ENCODE results near the gene ADGRB3.

ADGRB3 gene

GRCh38 chr6:69105288-69105687 is 470.2 kb downstream of the ADGRB3 start:
- Histone ChIP-seq H3K18ac (ENCODE audit: low read depth in 1 of 2, low read length in 2 of 2) (no peak overlapping the region), H3K27ac (ENCODE audit: low read length, poor library complexity, severe bottlenecking) (peak overlapping the region; percentile 63), H2BK15ac (ENCODE audit: low read depth, poor library complexity, severe bottlenecking) (no peak overlapping the region), H3K27me3 (ENCODE audit: control insufficient read depth in 1 of 2, insufficient read depth in 1 of 2, low read length in 2 of 2) (no peaks in the 10 kb centered on the region), H3K9me3 (ENCODE audit: control insufficient read depth, low read length) (no peaks in the 10 kb centered on the region), H2BK120ac (ENCODE audit: low read depth, low read length) (no peak overlapping the region), H2BK5ac (ENCODE audit: low read depth, low read length, poor library complexity, severe bottlenecking) (no peak overlapping the region), H3K4ac (ENCODE audit: low read depth in 1 of 2, low read length in 2 of 2) (no peak overlapping the region), H3K9ac (ENCODE audit: low read length) (no peak overlapping the region), H4K91ac (ENCODE audit: low read length) (no peak overlapping the region), H3K4me3 (ENCODE audit: insufficient read depth in 1 of 2, low read depth in 1 of 2, low read length in 2 of 2) (no peak overlapping the region), H2AFZ (ENCODE audit: low read depth, low read length) (no peak overlapping the region), H3K4me2 (ENCODE audit: low read length, poor library complexity, severe bottlenecking) (no peak overlapping the region), H3K79me1 (replicated peaks; ENCODE audit: low read length, poor library complexity, severe bottlenecking) (no peaks in the 10 kb centered on the region), H2BK12ac (ENCODE audit: low read length in 2 of 2) (no peak overlapping the region), H2AK5ac (ENCODE audit: low read length, severe bottlenecking) (no peak overlapping the region), H3K14ac (ENCODE audit: low read length in 2 of 2) (no peak overlapping the region), H3K23ac (ENCODE audit: low read length in 2 of 2) (no peak overlapping the region), H3K4me1 (ENCODE audit: control insufficient read depth, insufficient read depth, low read depth, low read length) (peaks cover 2% of the 10 kb centered on the region), H3K36me3 (ENCODE audit: control insufficient read depth in 1 of 2, insufficient read depth in 2 of 2, low read depth in 1 of 2, low read length in 2 of 2) (no peaks in the 10 kb centered on the region), H4K8ac (ENCODE audit: low read length) (no peak overlapping the region)
- 64% methylated on average over 2 of the region's 3 CpGs for WGBS
- no peak for DNase-seq

DNA sequence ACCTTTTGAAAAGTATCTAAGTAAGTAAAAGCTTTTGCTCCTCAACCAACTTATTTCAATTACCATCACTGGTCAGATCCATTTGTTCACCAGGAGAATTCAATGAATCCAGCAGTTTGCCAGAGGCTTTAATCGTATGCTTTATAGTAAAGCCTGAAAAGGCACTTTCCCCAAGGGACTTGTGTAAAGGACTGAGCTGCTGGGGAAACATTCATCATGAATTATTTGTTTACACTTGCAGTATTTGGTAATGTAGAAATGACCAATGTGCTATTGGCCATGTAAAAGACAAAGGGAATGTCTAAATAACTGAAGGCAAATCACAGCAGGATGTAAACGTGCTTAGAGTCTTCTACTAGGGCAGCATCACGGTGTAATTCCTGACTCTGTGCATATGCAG is 471.4 kb downstream of the ADGRB3 start:
- H3K36me3 ChIP-seq (ENCODE audit: control insufficient read depth in 1 of 2, insufficient read depth in 2 of 2, low read depth in 1 of 2, low read length in 2 of 2): no peaks in the 10 kb centered on the region

DNA sequence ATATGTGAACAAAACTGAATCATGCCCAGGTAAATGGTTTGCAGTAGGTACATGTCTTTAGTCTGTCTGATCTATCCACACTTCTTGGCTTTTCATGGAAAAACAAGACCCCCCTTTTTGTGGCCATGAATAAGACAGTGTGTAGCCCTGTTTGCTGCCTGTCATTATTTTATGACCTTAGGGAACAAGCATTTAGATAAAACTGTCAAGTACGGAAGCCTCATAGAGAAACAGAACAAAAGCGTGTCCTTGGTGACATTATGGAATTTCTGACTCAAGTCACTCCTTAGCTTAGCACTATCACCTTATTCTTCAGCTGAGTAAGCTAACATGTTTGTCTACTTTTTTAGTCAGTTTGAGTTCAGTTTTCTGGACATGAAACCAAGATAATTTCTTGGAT is 476.2 kb downstream of the ADGRB3 start:
- H3K9ac ChIP-seq (ENCODE audit: low read length): no peak overlapping the region
- H3K27me3 ChIP-seq (ENCODE audit: control insufficient read depth in 1 of 2, insufficient read depth in 1 of 2, low read length in 2 of 2): no peaks in the 10 kb centered on the region
- H2BK120ac ChIP-seq (ENCODE audit: low read depth, low read length): no peak overlapping the region
- no peak overlapping the region for H2BK15ac ChIP-seq (ENCODE audit: low read depth, poor library complexity, severe bottlenecking)
- no peaks in the 10 kb centered on the region for H3K9me3 ChIP-seq (ENCODE audit: control insufficient read depth, low read length)
- no peaks in the 10 kb centered on the region for H3K4me1 ChIP-seq (ENCODE audit: control insufficient read depth, insufficient read depth, low read depth, low read length)
- no peaks in the 10 kb centered on the region for H3K36me3 ChIP-seq (ENCODE audit: control insufficient read depth in 1 of 2, insufficient read depth in 2 of 2, low read depth in 1 of 2, low read length in 2 of 2)
- H3K23ac ChIP-seq (ENCODE audit: low read length in 2 of 2): no peak overlapping the region
- DNase-seq: no peak
- H4K91ac ChIP-seq (ENCODE audit: low read length): no peak overlapping the region
- H3K4me2 ChIP-seq (ENCODE audit: low read length, poor library complexity, severe bottlenecking): no peak overlapping the region
- no peak overlapping the region for H2BK5ac ChIP-seq (ENCODE audit: low read depth, low read length, poor library complexity, severe bottlenecking)
- H4K8ac ChIP-seq (ENCODE audit: low read length): no peak overlapping the region
- H2BK12ac ChIP-seq (ENCODE audit: low read length in 2 of 2): no peak overlapping the region
- no peaks in the 10 kb centered on the region for H3K79me1 ChIP-seq (replicated peaks; ENCODE audit: low read length, poor library complexity, severe bottlenecking)
- H3K27ac ChIP-seq (ENCODE audit: low read length, poor library complexity, severe bottlenecking): no peak overlapping the region
- H2AFZ ChIP-seq (ENCODE audit: low read depth, low read length): no peak overlapping the region
- H2AK5ac ChIP-seq (ENCODE audit: low read length, severe bottlenecking): no peak overlapping the region
- no peak overlapping the region for H3K18ac ChIP-seq (ENCODE audit: low read depth in 1 of 2, low read length in 2 of 2)
- no peak overlapping the region for H3K14ac ChIP-seq (ENCODE audit: low read length in 2 of 2)
- H3K4me3 ChIP-seq (ENCODE audit: insufficient read depth in 1 of 2, low read depth in 1 of 2, low read length in 2 of 2): no peak overlapping the region
- WGBS: 85% methylated on average over 2 of the region's 2 CpGs
- H3K4ac ChIP-seq (ENCODE audit: low read depth in 1 of 2, low read length in 2 of 2): no peak overlapping the region

More for the DNA sequence above, 471.4 kb downstream of the ADGRB3 start:
- no peak overlapping the region for H3K9ac ChIP-seq (ENCODE audit: low read length)
- H4K91ac ChIP-seq (ENCODE audit: low read length): no peak overlapping the region
- no peak for DNase-seq
- H3K27ac ChIP-seq (ENCODE audit: low read length, poor library complexity, severe bottlenecking): no peak overlapping the region
- H3K4ac ChIP-seq (ENCODE audit: low read depth in 1 of 2, low read length in 2 of 2): no peak overlapping the region
- no peak overlapping the region for H2BK12ac ChIP-seq (ENCODE audit: low read length in 2 of 2)
- H3K4me2 ChIP-seq (ENCODE audit: low read length, poor library complexity, severe bottlenecking): no peak overlapping the region
- no peak overlapping the region for H3K23ac ChIP-seq (ENCODE audit: low read length in 2 of 2)
- no peak overlapping the region for H2BK15ac ChIP-seq (ENCODE audit: low read depth, poor library complexity, severe bottlenecking)
- no peak overlapping the region for H3K14ac ChIP-seq (ENCODE audit: low read length in 2 of 2)
- no peak overlapping the region for H2AK5ac ChIP-seq (ENCODE audit: low read length, severe bottlenecking)
- no peak overlapping the region for H2BK5ac ChIP-seq (ENCODE audit: low read depth, low read length, poor library complexity, severe bottlenecking)
- no peak overlapping the region for H2AFZ ChIP-seq (ENCODE audit: low read depth, low read length)
- no peak overlapping the region for H4K8ac ChIP-seq (ENCODE audit: low read length)
- H2BK120ac ChIP-seq (ENCODE audit: low read depth, low read length): no peak overlapping the region
- 50% methylated on average over 3 of the region's 3 CpGs for WGBS
- H3K79me1 ChIP-seq (replicated peaks; ENCODE audit: low read length, poor library complexity, severe bottlenecking): no peaks in the 10 kb centered on the region
- no peaks in the 10 kb centered on the region for H3K27me3 ChIP-seq (ENCODE audit: control insufficient read depth in 1 of 2, insufficient read depth in 1 of 2, low read length in 2 of 2)
- H3K9me3 ChIP-seq (ENCODE audit: control insufficient read depth, low read length): no peaks in the 10 kb centered on the region
- no peak overlapping the region for H3K18ac ChIP-seq (ENCODE audit: low read depth in 1 of 2, low read length in 2 of 2)
- H3K4me3 ChIP-seq (ENCODE audit: insufficient read depth in 1 of 2, low read depth in 1 of 2, low read length in 2 of 2): no peak overlapping the region
- H3K4me1 ChIP-seq (ENCODE audit: control insufficient read depth, insufficient read depth, low read depth, low read length): peaks cover 2% of the 10 kb centered on the region

- DNase-seq: no peak
- no peak overlapping the region for H3K4ac ChIP-seq (ENCODE audit: low read depth in 1 of 2, low read length in 2 of 2)
- H3K4me2 ChIP-seq (ENCODE audit: low read length, poor library complexity, severe bottlenecking): no peak overlapping the region
- WGBS: 75% methylated on average over 2 of the region's 2 CpGs
- H2BK15ac ChIP-seq (ENCODE audit: low read depth, poor library complexity, severe bottlenecking): no peak overlapping the region
- H3K9ac ChIP-seq (ENCODE audit: low read length): no peak overlapping the region
- no peak overlapping the region for H3K14ac ChIP-seq (ENCODE audit: low read length in 2 of 2)
- H3K9me3 ChIP-seq (ENCODE audit: control insufficient read depth, low read length): no peaks in the 10 kb centered on the region
- H3K4me3 ChIP-seq (ENCODE audit: insufficient read depth in 1 of 2, low read depth in 1 of 2, low read length in 2 of 2): no peak overlapping the region
- H3K79me1 ChIP-seq (replicated peaks; ENCODE audit: low read length, poor library complexity, severe bottlenecking): no peaks in the 10 kb centered on the region
- H2BK12ac ChIP-seq (ENCODE audit: low read length in 2 of 2): no peak overlapping the region
- H3K4me1 ChIP-seq (ENCODE audit: control insufficient read depth, insufficient read depth, low read depth, low read length): no peaks in the 10 kb centered on the region
- no peak overlapping the region for H2BK5ac ChIP-seq (ENCODE audit: low read depth, low read length, poor library complexity, severe bottlenecking)
- H4K8ac ChIP-seq (ENCODE audit: low read length): no peak overlapping the region
- H3K18ac ChIP-seq (ENCODE audit: low read depth in 1 of 2, low read length in 2 of 2): no peak overlapping the region
- no peak overlapping the region for H3K23ac ChIP-seq (ENCODE audit: low read length in 2 of 2)
- no peak overlapping the region for H2BK120ac ChIP-seq (ENCODE audit: low read depth, low read length)
- H2AFZ ChIP-seq (ENCODE audit: low read depth, low read length): no peak overlapping the region
- no peak overlapping the region for H4K91ac ChIP-seq (ENCODE audit: low read length)
- no peak overlapping the region for H2AK5ac ChIP-seq (ENCODE audit: low read length, severe bottlenecking)
- no peak overlapping the region for H3K27ac ChIP-seq (ENCODE audit: low read length, poor library complexity, severe bottlenecking)
- H3K27me3 ChIP-seq (ENCODE audit: control insufficient read depth in 1 of 2, insufficient read depth in 1 of 2, low read length in 2 of 2): no peaks in the 10 kb centered on the region
- no peaks in the 10 kb centered on the region for H3K36me3 ChIP-seq (ENCODE audit: control insufficient read depth in 1 of 2, insufficient read depth in 2 of 2, low read depth in 1 of 2, low read length in 2 of 2)
Observed at GRCh38 chr6:69116658-69117057, 481.6 kb downstream of the ADGRB3 start.
